ENCODE results near the gene LPCAT1. TPM values are rescaled to one million over a fixed set of nuclear protein-coding genes. Genes with fewer than 3 reads are reported as not detected.

Gene LPCAT1
- total and polyA plus RNA-seq, 2 of the 13 experiments (the other 11 are each of a cell fraction or from before 2014, with no cell fraction given): 29.8 to 90.6 TPM

DNA sequence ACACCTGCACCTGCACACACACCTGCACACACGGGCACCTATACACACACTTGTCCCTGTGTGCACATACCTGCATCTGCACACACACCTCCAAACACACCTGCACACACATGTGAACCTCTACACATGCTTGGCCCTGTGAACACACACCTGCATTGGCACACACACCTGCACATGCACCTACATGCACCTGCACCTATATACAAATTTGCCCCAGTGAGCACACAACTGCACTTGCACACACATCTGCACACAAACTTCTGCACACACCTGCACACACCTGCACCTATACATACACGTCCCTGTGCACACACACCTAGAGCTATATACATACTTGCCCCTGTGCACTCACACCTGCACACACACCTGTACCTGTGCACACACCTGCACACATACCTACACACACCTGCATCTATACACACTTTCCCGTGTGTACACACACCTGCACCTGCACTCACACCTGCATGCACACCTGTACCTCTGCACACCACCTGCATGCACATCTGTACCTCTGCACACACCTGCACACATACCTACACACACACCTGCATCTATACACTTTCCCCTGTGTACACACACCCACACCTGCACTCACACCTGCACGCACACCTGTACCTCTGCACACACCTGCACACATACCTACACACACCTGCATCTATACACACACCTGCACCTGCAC is 21.5 kb upstream of the LPCAT1 start:
- POLR2A ChIA-PET: no interaction called here
- Histone ChIP-seq H3K27me3 (ENCODE audit: control insufficient read depth in 1 of 2, insufficient read depth in 2 of 2, low read length in 2 of 2) (no peaks in the 10 kb centered on the region), H3K4me2 (ENCODE audit: low read depth, low read length) (no peak overlapping the region), H3K4me3 (replicated peaks in 1 of 3; ENCODE audit: insufficient read depth in 1 of 3, low read depth in 2 of 3, low read length in 3 of 3) (no peak overlapping the region), H4K20me1 (ENCODE audit: insufficient read depth, low read length) (no peaks in the 10 kb centered on the region), H3K79me2 (ENCODE audit: insufficient read depth, low read length) (no peaks in the 10 kb centered on the region), H3K9me3 (ENCODE audit: low read length) (no peaks in the 10 kb centered on the region), H3K9ac (ENCODE audit: insufficient read depth, low read depth, low read length) (no peak overlapping the region), H3K36me3 (replicated peaks in 1 of 2; ENCODE audit: control insufficient read depth in 1 of 2, insufficient read depth in 2 of 2, low read length in 2 of 2) (no peaks in the 10 kb centered on the region), H2AFZ (ENCODE audit: low read length) (no peak overlapping the region), H3K4me1 (ENCODE audit: insufficient read depth, low read length) (peaks cover 47% of the 10 kb centered on the region), H3K27ac (ENCODE audit: extremely low read length, insufficient read depth, low read length) (no peak overlapping the region)
- BruUV-seq (replicated peaks): no TSS peak
- TF ChIP-seq FOSL1 (CRISPR knock-in tag; IDR thresholded peaks at IDR 0.05; ENCODE audit: borderline replicate concordance) (no peak), POGZ (CRISPR knock-in tag; IDR thresholded peaks at IDR 0.05) (no peak), ZNF101 (CRISPR knock-in tag; IDR thresholded peaks at IDR 0.05; ENCODE audit: borderline replicate concordance, low read depth) (no peak), ZNF570 (CRISPR knock-in tag; IDR thresholded peaks at IDR 0.05; ENCODE audit: borderline replicate concordance) (no peak), PLRG1 (conservative IDR thresholded peaks at IDR 0.05) (no peak), PHB2 (IDR thresholded peaks at IDR 0.05; ENCODE audit: partially characterized antibody) (no peak), EHMT2 (IDR thresholded peaks at IDR 0.05; ENCODE audit: borderline replicate concordance, low read depth, low read length) (no peak), ZNF205 (CRISPR knock-in tag; IDR thresholded peaks at IDR 0.05) (no peak), ZEB1 (IDR thresholded peaks at IDR 0.05; ENCODE audit: insufficient replicate concordance, low read depth) (peak; percentile 95), ZNF430 (CRISPR knock-in tag; IDR thresholded peaks at IDR 0.05) (no peak), NR1H2 (CRISPR knock-in tag; IDR thresholded peaks at IDR 0.05; ENCODE audit: borderline replicate concordance, low read depth) (no peak), SAP130 (CRISPR knock-in tag; IDR thresholded peaks at IDR 0.05; ENCODE audit: low read depth) (no peak), MEF2D (CRISPR knock-in tag; IDR thresholded peaks at IDR 0.05) (no peak), LCORL (IDR thresholded peaks at IDR 0.05) (no peak), LCORL (CRISPR knock-in tag; IDR thresholded peaks at IDR 0.05) (no peak)
- TF ChIP-seq, protein P1, sequence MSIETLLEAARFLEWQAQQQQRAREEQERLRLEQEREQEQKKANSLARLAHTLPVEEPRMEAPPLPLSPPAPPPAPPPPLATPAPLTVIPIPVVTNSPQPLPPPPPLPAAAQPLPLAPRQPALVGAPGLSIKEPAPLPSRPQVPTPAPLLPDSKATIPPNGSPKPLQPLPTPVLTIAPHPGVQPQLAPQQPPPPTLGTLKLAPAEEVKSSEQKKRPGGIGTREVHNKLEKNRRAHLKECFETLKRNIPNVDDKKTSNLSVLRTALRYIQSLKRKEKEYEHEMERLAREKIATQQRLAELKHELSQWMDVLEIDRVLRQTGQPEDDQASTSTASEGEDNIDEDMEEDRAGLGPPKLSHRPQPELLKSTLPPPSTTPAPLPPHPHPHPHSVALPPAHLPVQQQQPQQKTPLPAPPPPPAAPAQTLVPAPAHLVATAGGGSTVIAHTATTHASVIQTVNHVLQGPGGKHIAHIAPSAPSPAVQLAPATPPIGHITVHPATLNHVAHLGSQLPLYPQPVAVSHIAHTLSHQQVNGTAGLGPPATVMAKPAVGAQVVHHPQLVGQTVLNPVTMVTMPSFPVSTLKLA (IDR thresholded peaks at IDR 0.05): peak; percentile 2; the same call in 1 of the 2 replicates
- TF ChIP-seq, protein P2, sequence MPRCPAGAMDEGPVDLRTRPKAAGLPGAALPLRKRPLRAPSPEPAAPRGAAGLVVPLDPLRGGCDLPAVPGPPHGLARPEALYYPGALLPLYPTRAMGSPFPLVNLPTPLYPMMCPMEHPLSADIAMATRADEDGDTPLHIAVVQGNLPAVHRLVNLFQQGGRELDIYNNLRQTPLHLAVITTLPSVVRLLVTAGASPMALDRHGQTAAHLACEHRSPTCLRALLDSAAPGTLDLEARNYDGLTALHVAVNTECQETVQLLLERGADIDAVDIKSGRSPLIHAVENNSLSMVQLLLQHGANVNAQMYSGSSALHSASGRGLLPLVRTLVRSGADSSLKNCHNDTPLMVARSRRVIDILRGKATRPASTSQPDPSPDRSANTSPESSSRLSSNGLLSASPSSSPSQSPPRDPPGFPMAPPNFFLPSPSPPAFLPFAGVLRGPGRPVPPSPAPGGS (CRISPR knock-in tag; IDR thresholded peaks at IDR 0.05): no peak
- TF ChIP-seq, protein P3, sequence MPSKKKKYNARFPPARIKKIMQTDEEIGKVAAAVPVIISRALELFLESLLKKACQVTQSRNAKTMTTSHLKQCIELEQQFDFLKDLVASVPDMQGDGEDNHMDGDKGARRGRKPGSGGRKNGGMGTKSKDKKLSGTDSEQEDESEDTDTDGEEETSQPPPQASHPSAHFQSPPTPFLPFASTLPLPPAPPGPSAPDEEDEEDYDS (CRISPR knock-in tag; IDR thresholded peaks at IDR 0.05): no peak
- no peak for DNase-seq (ENCODE audit: low spot score)
- in situ Hi-C loops (cut with HindIII; ENCODE audit: extremely low pct_ligation_motif_present, low pct_unique_long_range_greater_than_20kb): no loop called here
- WGBS (ENCODE audit: low lambda C conversion rate): 31% methylated on average over 4 of the region's 4 CpGs
- intact Hi-C loops (cut with micrococcal nuclease; ENCODE audit: unreplicated experiment): no loop called here
- no peak for FAIRE-seq
- CTCF ChIA-PET (ENCODE audit: low intra/inter-chr PET ratio, low total read pairs): no interaction called here
- no peak for ATAC-seq

Measured in HepG2 (cell line).